LNCaP clone FGC (cell line): ENCODE measurements around the gene GRM8.

ENCODE experiments used
- DNase-seq: peaks from one replicate; pipeline ENCODE4 v3.0.0-alpha.2; 2011; ENCODE audit warnings: low read depth
- H3K4me3 ChIP-seq: 2 replicates; pipeline ENCODE4 v1.5.1; 2011; ENCODE audit warnings: mild to moderate bottlenecking, low read depth, low read length, control low read depth
- TF ChIP-seq, protein P1 (sequence below): IDR thresholded peaks from 2 replicates; pipeline ENCODE4 v1.5.1; 2012; ENCODE audit warnings: mild to moderate bottlenecking; ENCODE audit not compliant: control insufficient read depth, insufficient read depth; ENCODE audit errors: extremely low read depth

The GRM8 gene

DNA sequence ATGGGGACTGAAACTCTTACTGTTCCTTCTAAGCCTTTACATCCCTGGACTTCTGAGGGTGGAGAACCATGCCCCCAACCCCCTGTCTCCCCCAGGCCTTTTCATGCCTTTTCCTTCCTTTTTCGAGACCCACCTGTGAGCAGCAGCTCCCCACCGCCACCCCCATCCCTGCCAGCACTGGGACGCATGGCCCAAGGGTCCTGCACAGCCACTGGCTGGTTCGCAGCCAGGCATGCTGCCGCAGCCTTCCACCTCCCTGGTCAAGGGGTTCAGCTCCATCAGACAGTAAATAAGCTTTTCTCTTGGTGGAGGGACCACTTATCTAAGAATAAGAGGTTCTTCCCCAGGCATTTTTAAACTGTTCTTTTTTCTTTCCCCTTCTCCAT lies 584.4 kb downstream of the GRM8 start:
- TF ChIP-seq, protein P1, sequence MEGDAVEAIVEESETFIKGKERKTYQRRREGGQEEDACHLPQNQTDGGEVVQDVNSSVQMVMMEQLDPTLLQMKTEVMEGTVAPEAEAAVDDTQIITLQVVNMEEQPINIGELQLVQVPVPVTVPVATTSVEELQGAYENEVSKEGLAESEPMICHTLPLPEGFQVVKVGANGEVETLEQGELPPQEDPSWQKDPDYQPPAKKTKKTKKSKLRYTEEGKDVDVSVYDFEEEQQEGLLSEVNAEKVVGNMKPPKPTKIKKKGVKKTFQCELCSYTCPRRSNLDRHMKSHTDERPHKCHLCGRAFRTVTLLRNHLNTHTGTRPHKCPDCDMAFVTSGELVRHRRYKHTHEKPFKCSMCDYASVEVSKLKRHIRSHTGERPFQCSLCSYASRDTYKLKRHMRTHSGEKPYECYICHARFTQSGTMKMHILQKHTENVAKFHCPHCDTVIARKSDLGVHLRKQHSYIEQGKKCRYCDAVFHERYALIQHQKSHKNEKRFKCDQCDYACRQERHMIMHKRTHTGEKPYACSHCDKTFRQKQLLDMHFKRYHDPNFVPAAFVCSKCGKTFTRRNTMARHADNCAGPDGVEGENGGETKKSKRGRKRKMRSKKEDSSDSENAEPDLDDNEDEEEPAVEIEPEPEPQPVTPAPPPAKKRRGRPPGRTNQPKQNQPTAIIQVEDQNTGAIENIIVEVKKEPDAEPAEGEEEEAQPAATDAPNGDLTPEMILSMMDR: no peak
- no peak for DNase-seq
- no peak overlapping the region for H3K4me3 ChIP-seq

DNA sequence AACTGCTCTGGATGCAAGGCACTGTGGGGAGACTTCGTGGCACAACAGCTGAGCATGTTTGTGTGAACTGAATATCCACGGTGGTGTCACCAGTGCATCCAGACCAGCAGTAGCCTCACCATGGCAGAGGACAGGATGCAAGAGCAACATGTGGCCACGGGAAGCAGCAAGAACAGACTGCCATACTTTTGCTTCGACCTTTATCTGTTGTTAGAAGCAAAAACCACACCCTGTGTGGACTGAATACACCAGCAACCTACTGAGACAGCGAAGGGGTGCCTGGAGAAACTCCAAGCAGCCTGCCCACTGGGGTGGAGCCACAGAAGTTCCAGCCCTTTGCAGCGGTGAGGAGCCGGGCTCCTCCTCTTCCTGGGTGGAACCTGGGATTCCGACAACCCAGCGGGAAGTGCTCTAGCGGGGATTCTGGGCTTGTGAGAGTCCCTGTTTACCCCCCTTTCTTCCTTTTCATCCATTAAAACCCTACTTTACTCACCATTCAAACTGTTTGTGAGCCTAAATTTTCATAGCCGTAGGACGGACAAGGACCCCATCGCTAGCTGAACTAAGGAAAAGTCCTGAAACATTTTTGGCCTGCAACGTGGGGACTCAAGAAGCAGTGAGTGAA lies 584.9 kb downstream of the GRM8 start:
- H3K4me3 ChIP-seq: no peak overlapping the region
- no peak for DNase-seq
- TF ChIP-seq, protein P1: no peak

DNA sequence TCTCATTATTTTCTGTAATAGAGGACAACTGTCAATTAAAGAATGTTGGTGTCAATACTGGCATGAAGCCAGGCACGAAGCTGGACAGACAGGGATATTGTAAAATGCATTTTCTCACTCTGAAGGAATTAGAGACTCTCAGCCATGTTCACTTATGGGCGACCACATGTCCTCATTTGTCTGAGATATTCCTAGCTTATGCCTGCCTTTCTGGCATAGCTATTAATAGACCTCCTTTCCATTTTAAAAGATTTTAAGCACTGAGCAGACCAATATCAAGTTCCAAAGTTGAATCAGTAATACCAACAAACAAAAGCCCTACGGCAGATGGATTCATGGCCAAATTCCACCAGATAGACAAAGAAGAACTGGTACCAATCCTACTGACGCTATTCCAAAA lies 589.9 kb downstream of the GRM8 start:
- TF ChIP-seq, protein P1: no peak
- no peak for DNase-seq
- no peak overlapping the region for H3K4me3 ChIP-seq

DNA sequence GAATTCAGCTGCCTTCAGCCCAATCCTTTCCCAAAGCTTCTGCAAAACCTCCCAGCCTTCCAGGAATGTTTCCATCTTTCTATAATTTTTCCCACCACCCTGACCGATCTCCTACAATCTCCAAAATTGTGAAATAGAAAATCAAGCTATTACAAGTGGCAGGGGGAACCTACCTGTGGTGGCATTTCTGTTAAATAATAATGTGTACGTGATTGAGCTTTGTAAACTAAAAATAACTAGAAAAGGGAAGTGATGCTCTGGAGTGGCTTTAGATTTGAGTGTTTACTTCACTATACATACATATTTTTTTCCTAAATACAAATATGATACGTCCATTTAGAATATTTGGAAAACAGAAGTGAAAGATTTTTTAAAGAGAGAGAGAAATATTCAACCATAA lies 593.6 kb downstream of the GRM8 start:
- no peak for DNase-seq
- no peak overlapping the region for H3K4me3 ChIP-seq

DNA sequence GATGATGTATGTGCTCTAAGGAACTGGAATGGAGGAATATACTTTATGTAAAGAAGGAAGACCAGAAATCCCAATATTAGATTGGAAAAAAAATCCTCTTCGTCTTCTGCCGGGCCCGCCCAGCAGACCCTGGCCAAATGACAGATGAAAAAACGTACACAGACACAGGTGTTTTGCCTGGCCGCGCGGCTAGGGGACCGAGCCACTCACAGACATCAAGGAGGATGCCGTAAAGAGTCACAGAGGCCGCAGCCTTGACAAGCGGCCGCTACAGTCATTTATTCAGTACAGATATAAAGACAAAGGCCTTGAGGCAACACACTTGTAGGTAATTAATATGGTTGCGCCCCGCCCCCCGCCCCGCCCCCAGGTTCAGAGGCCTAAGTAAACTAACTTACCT lies 594.1 kb downstream of the GRM8 start:
- TF ChIP-seq, protein P1: no peak
- no peak for DNase-seq
- no peak overlapping the region for H3K4me3 ChIP-seq

More for the DNA sequence above, 593.6 kb downstream of the GRM8 start:
- TF ChIP-seq, protein P1: no peak

DNA sequence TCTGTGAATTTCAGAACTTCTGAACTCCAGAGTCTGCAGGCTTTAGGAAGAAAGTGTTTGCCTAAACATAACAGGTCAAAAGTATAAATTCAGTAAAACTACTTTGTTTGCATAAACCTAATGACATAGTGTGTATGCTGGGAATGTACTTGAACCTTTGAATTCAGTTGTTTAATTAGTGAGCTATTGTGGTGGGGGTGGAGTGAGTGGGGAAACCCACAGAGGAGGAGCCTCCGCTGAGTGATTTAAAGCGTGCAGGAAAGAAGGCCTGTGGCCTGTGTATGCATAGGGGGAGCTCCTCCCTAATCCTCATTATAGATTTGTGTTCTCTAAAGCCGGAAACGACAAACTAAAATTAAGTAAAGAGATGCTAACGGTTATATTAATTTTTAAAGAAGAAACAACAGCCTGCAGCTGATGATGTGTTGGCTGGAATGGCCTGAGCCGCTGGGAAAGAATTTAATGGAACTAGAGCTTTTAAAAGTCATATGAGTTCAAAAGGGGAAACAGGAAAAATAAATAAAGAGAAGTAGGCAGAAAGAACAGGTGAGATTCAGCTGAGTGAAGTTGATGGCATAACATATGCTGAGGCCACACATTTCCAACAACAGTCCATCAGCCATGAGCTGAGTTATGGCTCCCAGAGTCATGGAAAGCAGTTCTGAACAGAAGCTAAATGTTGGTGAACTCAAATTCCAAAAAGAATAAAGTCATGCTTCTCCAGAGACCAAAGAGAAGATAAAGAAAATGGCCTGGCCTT lies 595.0 kb downstream of the GRM8 start:
- DNase-seq: no peak
- TF ChIP-seq, protein P1: no peak

More for the DNA sequence above, 595.0 kb downstream of the GRM8 start:
- H3K4me3 ChIP-seq: no peak overlapping the region
